Activated T-helper 17 cell treated with anti-CD3 and anti-CD28 coated beads, Interleukin-2, amount 50 U/mL, for 72 hours (primary cell): Measurements from ENCODE around the gene RBM38. TPM values are rescaled to one million over a fixed set of nuclear protein-coding genes. Genes with fewer than 3 reads are reported as not detected.
"Not testable (repeated sequence)": the region's sequence is repeated elsewhere in the genome, so short reads cannot be mapped to it uniquely, and the experiment has no call there.

Source experiments
- ATAC-seq: fragments of 150-1000 bp; cut with Tn5 transposase; replicated peaks from 2 replicates; pipeline ENCODE4 v1.10.0; 2021; ENCODE audit warnings: mild to moderate bottlenecking, moderate library complexity
- H3K27ac Mint-ChIP-seq: one replicate; pipeline ENCODE4 v1.8.0; 2022; ENCODE audit warnings: mixed read lengths
- H3K27me3 Mint-ChIP-seq: one replicate; pipeline ENCODE4 v1.8.0; 2022; ENCODE audit warnings: mixed read lengths
- H3K36me3 Mint-ChIP-seq: one replicate; pipeline ENCODE4 v1.8.0; 2022; ENCODE audit warnings: low read depth, mild to moderate bottlenecking, mixed read lengths
- H3K4me1 Mint-ChIP-seq: one replicate; pipeline ENCODE4 v1.8.0; 2022; ENCODE audit warnings: mixed read lengths
- H3K4me3 Mint-ChIP-seq: one replicate; pipeline ENCODE4 v1.8.0; 2022; ENCODE audit warnings: mild to moderate bottlenecking, mixed read lengths
- H3K9me3 Mint-ChIP-seq: one replicate; pipeline ENCODE4 v1.8.0; 2022; ENCODE audit warnings: mixed read lengths
- total RNA-seq, 2 donors: library from RNA; stranded (reverse); gene quantifications; one replicate each; pipeline ENCODE4 v1.2.3, GENCODE V29; 2022

Gene RBM38
- total RNA-seq = 10 to 100 TPM; 63.0 to 64.3 TPM

DNA sequence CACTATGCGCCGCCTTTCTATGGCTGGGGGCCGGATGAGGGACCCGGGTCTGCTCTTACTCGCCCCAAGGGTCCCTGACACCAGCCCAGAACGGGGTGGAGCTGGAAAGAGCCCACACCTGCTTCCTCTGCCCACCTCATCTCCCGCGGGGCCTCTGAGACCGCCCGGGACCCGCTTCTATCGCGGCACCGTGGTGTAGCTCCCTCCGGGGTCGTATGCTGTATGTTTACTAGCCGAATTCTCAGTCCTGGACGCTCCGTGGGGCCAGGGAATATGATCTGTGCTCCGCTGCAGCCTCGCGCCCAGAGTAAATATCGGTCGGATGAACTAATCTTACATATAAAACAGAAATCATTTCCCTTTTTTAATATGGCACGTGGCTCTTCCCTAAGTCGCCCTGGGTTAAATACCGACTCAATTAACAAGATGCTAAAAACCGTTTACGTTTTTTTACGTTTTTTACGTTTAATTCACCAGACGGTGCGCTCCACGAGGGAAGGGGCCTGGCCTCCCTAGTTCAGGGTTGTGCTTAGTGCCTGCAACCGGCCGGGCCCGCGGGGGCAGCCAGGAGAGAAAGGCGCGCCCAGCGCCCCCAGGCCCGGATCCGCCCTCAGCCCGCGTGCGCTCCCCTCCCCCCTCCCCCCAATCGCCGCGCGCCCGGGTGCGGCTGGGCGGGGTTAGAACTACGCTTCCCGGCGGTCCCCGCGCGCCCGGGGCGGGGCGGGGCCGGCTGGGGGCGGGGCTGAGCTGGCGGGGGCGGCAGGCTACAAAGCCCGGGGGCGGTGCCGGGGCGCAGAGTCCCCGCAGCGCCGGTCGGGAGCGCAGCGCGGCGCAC is at the start of gene RBM38:
RBM38 (plus strand) TSS at position 793 of the 835 bp plus-strand sequence. CDS start 186 bp downstream, outside the sequence.
- H3K36me3 Mint-ChIP-seq = peaks cover 41% of the 10 kb centered on the region
- H3K27ac Mint-ChIP-seq = peak within 1 kb of the TSS; percentile 89
- H3K4me3 Mint-ChIP-seq = peak within 1 kb of the TSS; percentile 92

GRCh38 chr20:57341663-57342062 is 49.5 kb upstream of the RBM38 start:
- H3K27ac Mint-ChIP-seq = no peak overlapping the region
- H3K4me1 Mint-ChIP-seq = no peaks in the 10 kb centered on the region
- no peak for ATAC-seq
- peaks cover 11% of the 10 kb centered on the region for H3K27me3 Mint-ChIP-seq
- H3K36me3 Mint-ChIP-seq = no peaks in the 10 kb centered on the region
- no peak overlapping the region for H3K4me3 Mint-ChIP-seq
- H3K9me3 Mint-ChIP-seq = no peaks in the 10 kb centered on the region

More for the DNA sequence above, at the start of gene RBM38:
- H3K4me1 Mint-ChIP-seq = peaks cover 14% of the 10 kb centered on the region
- ATAC-seq = peak; percentile 73
- no peaks in the 10 kb centered on the region for H3K9me3 Mint-ChIP-seq
- no peaks in the 10 kb centered on the region for H3K27me3 Mint-ChIP-seq

GRCh38 chr20:57342829-57343228 is 48.4 kb upstream of the RBM38 start:
- ATAC-seq = no peak
- Mint-ChIP-seq H3K36me3 (no peaks in the 10 kb centered on the region), H3K4me3 (no peak overlapping the region), H3K4me1 (no peaks in the 10 kb centered on the region), H3K27ac (no peak overlapping the region), H3K27me3 (peaks cover 5% of the 10 kb centered on the region), H3K9me3 (no peaks in the 10 kb centered on the region)

GRCh38 chr20:57346477-57346876 is 44.7 kb upstream of the RBM38 start:
- no peaks in the 10 kb centered on the region for H3K4me1 Mint-ChIP-seq
- no peaks in the 10 kb centered on the region for H3K9me3 Mint-ChIP-seq
- H3K27me3 Mint-ChIP-seq = peaks cover 5% of the 10 kb centered on the region
- H3K4me3 Mint-ChIP-seq = no peak overlapping the region
- H3K27ac Mint-ChIP-seq = no peak overlapping the region
- no peaks in the 10 kb centered on the region for H3K36me3 Mint-ChIP-seq
- peak; percentile 44 for ATAC-seq

DNA sequence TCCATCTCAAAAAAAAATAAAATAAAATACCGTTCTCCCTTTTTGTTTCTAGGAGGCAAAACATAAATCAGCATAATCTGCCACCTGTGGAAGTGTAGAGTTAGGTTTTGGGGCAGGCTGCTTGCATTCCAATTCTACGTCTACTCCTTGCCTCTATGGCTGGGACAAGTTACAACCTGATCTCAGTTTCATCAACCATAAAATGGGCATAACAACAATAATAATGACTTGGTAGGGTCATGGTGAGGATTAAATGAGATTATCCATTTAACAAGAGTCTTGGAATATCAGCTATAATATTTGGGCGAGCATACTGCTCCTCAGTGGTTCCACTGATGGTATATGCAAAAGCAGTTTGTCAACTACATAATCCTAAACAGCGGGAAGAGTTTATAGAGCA is 43.8 kb upstream of the RBM38 start:
- H3K4me3 Mint-ChIP-seq = no peak overlapping the region

GRCh38 chr20:57348200-57348921 is 42.8 kb upstream of the RBM38 start:
- not testable (repeated sequence) for H3K27me3 Mint-ChIP-seq, H3K27ac Mint-ChIP-seq, ATAC-seq, H3K36me3 Mint-ChIP-seq, H3K4me3 Mint-ChIP-seq, H3K9me3 Mint-ChIP-seq
- peaks cover 15% of the 10 kb centered on the region for H3K4me1 Mint-ChIP-seq

More for the DNA sequence above, 43.8 kb upstream of the RBM38 start:
- Mint-ChIP-seq H3K27me3 (peaks cover 5% of the 10 kb centered on the region), H3K27ac (no peak overlapping the region), H3K4me1 (peaks cover 8% of the 10 kb centered on the region), H3K36me3 (peaks cover 9% of the 10 kb centered on the region), H3K9me3 (no peaks in the 10 kb centered on the region)
- no peak for ATAC-seq

GRCh38 chr20:57348922-57349574 is 42.1 kb upstream of the RBM38 start:
- not testable (repeated sequence) for H3K36me3 Mint-ChIP-seq, H3K9me3 Mint-ChIP-seq, ATAC-seq, H3K27me3 Mint-ChIP-seq
- H3K27ac Mint-ChIP-seq = peak overlapping the region; percentile 50
- peaks cover 17% of the 10 kb centered on the region for H3K4me1 Mint-ChIP-seq
- peak overlapping the region; percentile 92 for H3K4me3 Mint-ChIP-seq

DNA sequence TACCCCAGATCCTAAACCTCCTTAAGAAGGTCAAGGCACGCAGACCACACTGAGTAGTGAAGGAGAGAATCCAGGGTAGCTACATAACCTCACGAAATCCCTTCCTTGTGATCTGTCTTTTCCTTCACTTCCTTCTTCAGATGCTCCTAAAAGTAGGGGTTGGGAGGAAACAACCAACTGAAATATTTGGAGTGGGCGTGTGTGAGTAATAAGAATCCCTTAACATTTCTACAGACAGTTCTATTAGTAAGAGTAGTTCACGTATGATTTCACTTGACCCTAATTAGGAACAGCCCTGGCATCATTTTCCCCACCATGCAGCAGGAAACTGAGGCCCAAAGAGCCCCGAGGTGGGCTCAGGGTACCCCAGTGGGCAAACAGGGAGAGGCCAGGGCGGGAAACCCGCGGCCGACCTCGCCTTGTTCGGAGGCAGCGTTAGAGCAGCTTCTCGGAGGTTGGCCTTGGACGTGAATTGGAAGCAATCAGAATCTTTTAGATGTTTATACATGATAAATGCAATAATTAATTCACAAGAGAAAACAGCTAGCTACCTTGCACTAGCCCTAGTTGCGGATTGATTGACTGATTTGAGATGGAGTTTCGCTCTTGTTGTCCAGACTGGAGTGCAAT is 41.0 kb upstream of the RBM38 start:
- H3K27ac Mint-ChIP-seq = peak overlapping the region; percentile 50
- H3K36me3 Mint-ChIP-seq = peaks cover 9% of the 10 kb centered on the region
- peaks cover 17% of the 10 kb centered on the region for H3K4me1 Mint-ChIP-seq
- H3K27me3 Mint-ChIP-seq = no peaks in the 10 kb centered on the region
- H3K4me3 Mint-ChIP-seq = peak overlapping the region; percentile 92
- no peak for ATAC-seq
- H3K9me3 Mint-ChIP-seq = no peaks in the 10 kb centered on the region

DNA sequence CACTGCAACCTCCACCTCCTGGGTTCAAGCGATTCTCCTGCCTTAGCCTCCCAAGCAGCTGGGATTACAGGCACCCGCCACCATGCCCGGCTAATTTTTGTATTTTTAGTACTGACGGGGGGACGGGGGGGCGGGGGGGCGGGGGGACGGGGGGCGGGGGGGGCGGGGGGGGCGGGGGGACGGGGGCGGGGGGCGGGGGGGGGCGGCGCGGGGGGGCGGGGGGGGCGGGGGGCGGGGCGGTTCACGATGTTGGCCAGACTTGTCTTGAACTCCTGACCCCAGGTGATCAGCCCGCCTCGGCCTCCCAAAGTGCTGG is 40.5 kb upstream of the RBM38 start:
- H3K4me3 Mint-ChIP-seq = peak overlapping the region; percentile 92
- ATAC-seq, H3K9me3 Mint-ChIP-seq, H3K36me3 Mint-ChIP-seq, H3K27me3 Mint-ChIP-seq: not testable (repeated sequence)
- H3K4me1 Mint-ChIP-seq = peaks cover 19% of the 10 kb centered on the region
- H3K27ac Mint-ChIP-seq = peak overlapping the region; percentile 92

DNA sequence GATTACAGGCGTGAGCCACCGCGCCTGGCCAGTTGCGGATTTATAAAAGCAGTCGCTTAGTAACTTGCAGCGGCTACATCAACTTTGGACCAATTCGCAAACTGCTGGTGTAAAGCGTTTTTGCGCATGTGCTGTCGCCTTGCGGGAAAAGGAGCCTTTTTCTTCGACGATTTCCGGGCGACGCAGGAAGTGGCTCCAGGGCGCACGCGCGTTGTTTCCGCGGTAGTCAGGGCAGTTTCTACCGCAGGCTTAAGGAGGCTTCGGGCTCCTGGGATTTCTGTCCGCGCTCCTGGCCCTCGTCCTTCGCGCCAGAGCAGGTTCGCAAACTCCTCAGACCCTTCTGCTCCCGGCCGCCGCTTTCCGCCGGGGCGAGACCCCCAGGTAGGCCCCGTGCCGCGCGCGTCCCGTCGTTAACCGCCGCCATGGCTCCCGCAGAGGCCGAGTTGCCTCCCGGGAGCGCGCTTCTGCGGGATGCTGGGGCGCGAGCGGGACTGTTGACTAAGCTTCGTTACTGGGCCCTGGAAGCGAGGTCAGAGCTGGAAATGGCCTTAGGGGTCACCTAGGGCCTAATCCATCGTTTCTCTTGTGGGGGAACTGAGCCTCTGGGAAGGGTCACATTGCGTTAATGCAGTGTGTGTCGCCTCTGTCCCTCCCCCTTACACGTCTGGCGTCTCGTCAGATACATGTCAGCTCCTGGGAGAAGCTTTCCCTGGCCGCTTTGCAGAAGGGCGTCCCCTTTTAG is 40.0 kb upstream of the RBM38 start, which contains the start of gene RAE1:
RAE1 (plus strand) TSS at position 214 of the 742 bp plus-strand sequence. CDS start 2,784 bp downstream, outside the sequence.
- ATAC-seq = peak; percentile 88

DNA sequence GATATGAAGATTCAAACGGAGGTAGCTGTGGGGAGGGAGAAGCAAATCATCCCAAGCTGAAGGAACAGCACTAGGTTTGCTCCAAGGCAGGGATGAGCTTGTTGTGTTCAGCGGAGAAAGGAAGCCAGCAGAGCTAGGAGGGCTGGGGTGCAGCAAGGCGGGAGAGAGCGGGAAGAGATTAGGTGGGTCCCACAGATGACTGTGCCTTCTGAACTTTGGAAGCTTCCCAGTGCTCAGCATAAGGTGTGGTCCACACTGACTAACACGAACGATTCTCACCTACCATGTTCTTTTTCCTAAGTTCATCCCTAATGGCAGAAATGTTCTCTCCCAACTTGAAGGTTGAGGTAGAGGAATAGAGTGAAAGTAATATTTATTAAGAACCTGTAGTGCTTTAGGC is 38.9 kb upstream of the RBM38 start:
- H3K9me3 Mint-ChIP-seq = no peaks in the 10 kb centered on the region
- H3K27ac Mint-ChIP-seq = peak overlapping the region; percentile 92
- no peaks in the 10 kb centered on the region for H3K27me3 Mint-ChIP-seq
- peaks cover 9% of the 10 kb centered on the region for H3K36me3 Mint-ChIP-seq
- H3K4me3 Mint-ChIP-seq = peak overlapping the region; percentile 92
- no peak for ATAC-seq
- H3K4me1 Mint-ChIP-seq = peaks cover 21% of the 10 kb centered on the region

More for the DNA sequence above, 40.0 kb upstream of the RBM38 start, which contains the start of gene RAE1:
- H3K4me3 Mint-ChIP-seq = peak within 1 kb of the TSS; percentile 92
- H3K4me1 Mint-ChIP-seq = peaks cover 21% of the 10 kb centered on the region
- no peaks in the 10 kb centered on the region for H3K9me3 Mint-ChIP-seq
- peaks cover 9% of the 10 kb centered on the region for H3K36me3 Mint-ChIP-seq
- no peaks in the 10 kb centered on the region for H3K27me3 Mint-ChIP-seq
- H3K27ac Mint-ChIP-seq = peak within 1 kb of the TSS; percentile 92

DNA sequence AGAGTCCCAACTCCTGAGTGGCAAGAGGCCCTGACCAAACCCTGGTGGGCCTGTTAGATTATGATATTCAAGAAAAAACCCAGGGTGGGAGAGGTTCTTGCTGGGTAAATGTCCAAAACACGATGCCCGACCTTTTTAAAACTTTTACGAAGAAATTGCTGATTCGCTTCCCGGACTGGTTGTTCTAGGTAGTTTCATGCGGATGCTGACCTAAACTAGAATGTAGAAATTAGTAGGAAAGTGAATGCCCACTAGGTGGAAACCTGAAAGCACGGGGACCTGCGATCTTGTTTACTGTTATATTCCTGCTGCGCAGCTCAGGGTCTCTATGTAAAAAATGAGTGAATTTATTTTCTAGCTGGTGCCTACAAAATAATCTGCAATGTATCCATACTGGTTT is 37.8 kb upstream of the RBM38 start:
- H3K27me3 Mint-ChIP-seq = no peaks in the 10 kb centered on the region
- peak overlapping the region; percentile 92 for H3K4me3 Mint-ChIP-seq
- H3K9me3 Mint-ChIP-seq = no peaks in the 10 kb centered on the region
- peaks cover 9% of the 10 kb centered on the region for H3K36me3 Mint-ChIP-seq
- H3K4me1 Mint-ChIP-seq = peaks cover 21% of the 10 kb centered on the region
- peak overlapping the region; percentile 38 for H3K27ac Mint-ChIP-seq
- no peak for ATAC-seq

- no peaks in the 10 kb centered on the region for H3K27me3 Mint-ChIP-seq
- no peaks in the 10 kb centered on the region for H3K36me3 Mint-ChIP-seq
- H3K9me3 Mint-ChIP-seq = no peaks in the 10 kb centered on the region
- H3K27ac Mint-ChIP-seq = no peak overlapping the region
- H3K4me3 Mint-ChIP-seq = no peak overlapping the region
- ATAC-seq = no peak
- peaks cover 4% of the 10 kb centered on the region for H3K4me1 Mint-ChIP-seq
Measured at GRCh38 chr20:57361517-57361916, 29.7 kb upstream of the RBM38 start.
